Ishikawa (cell line): ENCODE results near the gene NR2F1-AS1.

ENCODE experiments used
- EP300 ChIP-seq: IDR thresholded peaks from 2 replicates; pipeline ENCODE4 v1.6.1; 2012; ENCODE audit warnings: borderline replicate concordance
- TEAD4 ChIP-seq: IDR thresholded peaks from 2 replicates; pipeline ENCODE4 v1.6.1; 2012

DNA sequence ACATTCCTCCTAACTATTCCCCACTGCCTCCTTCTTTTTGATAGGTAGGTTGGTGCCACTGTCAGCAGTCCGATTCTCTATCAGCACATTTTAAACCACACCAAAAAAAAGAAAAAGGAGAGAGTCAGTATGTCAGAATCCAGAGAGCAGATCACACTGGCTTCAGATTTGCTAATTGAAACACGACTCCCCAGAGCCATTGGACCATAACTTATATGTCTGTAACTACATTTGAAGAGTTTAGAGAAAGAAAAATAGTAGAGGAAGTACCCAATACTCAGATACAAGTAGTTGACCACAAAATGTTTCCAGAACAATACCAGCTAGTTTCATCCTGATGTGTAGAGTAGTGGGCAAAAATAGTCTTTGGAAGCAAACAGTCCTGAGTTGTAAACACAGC, 216.6 kb downstream of the NR2F1-AS1 start:
- TF ChIP-seq TEAD4, result no peak
- TF ChIP-seq EP300, result no peak
